ENCODE data around the gene RAP2A.

Gene RAP2A

DNA sequence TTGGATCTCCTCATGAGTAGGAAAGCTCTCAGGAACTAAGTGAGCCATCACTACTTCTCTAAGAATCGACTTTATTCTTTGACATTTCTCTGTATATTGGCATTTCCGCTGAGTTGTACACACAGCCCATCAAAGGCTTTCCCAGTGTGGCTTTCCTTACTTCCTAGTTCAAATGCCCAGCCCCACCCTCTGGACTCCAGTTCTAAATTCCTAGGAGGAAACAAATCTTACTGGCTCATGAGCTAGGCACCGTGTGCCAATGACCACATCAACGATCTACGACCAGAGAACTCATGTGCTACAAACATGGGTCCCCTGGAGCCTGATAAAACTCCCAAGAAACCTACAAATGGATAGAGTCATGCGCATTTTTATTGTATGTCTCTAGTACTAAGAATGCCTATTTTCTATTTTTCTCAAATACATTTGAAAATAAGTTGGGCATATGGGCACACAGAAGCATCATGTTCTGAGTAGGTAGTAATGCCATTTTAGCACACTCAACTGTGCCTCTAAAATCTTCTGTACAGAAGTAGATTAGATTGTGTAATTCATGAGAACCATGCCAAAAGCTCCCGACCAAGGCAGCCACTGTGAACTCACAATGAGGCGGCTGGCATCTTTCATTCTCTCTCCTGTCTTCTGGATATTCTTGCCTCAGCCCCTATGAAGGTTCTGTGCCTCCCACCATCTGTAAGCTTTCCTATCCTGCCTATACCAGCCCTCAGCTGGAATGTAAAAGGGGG lies 10.5 kb upstream of the RAP2A start:
- DNase-seq = no peak

DNA sequence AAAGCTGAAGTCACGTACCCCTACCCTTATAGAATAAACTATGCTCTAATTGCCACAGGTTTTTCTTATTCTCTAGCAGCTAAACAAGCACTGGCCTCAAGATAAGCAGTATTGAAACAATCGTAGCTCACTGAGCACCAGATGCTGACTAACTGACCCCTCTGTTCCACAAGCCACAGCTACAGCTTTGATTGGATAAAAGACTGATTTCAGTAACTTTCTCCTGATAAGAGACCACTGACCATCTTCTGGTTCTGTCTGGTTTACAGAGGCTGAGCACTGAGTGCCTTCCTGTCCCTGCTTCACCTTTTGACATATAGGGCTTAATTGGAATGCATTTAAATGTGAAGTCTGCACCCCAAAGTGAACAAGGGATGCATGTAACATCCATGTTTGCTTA lies 8.4 kb upstream of the RAP2A start:
- no peak for DNase-seq

DNA sequence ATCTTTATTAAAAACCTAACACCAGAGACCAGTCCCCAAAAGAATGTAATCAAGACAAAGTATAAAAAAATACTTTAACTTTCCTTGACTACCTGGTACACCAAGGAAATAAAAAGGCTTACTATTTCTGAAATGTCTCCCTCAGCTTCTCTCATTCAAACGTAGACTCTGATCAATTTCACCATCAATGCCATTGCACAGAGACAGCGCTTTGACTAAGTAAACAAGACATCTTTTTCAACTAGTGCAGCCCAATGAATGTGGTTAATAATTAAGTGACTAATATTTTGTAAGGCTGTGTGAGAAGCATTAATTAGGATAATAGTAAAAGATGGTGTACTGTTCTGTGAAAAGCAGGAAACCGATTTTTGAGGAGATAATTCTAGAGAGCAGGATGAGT lies 7.3 kb upstream of the RAP2A start:
- DNase-seq = no peak

DNA sequence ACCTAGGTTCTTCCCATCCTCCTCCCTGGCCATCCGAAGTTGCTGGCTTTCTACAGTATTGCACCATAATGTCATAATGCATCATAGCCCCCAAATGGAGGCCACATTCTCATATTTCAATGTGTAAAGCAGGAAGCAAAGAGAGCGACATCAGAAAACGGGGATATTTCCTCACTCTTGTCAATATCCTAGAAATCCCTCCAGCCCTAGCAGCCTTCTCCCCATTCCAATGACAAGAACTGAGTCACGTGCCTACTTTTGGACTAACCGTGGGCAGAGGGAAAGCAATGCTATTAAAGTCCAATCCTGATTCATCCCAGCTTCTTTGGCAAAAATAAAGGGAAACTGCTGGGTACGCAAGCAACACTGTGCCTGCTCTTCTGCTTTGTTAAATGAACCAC lies 4.3 kb upstream of the RAP2A start:
- DNase-seq = peak in 1 of 2 experiments; percentile 52

DNA sequence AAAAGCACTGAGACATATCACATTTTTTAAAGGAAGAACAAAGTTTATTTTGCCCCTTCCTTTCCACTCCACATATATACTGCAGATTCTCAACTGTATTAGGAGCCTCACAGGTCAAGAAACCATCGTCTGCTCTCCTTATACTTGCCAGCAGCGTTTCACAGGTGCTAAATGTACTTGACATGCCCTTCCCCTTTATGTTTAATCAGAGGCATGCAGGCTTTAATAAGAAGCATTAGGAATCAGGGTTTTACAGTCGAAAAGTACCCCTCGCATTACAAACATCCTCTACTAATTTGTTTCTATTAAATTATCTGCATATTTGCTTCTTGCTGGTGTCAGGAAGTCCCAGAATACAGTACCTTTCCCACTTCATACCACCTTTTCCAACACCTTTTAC lies 3.7 kb upstream of the RAP2A start:
- no peak for DNase-seq

DNA sequence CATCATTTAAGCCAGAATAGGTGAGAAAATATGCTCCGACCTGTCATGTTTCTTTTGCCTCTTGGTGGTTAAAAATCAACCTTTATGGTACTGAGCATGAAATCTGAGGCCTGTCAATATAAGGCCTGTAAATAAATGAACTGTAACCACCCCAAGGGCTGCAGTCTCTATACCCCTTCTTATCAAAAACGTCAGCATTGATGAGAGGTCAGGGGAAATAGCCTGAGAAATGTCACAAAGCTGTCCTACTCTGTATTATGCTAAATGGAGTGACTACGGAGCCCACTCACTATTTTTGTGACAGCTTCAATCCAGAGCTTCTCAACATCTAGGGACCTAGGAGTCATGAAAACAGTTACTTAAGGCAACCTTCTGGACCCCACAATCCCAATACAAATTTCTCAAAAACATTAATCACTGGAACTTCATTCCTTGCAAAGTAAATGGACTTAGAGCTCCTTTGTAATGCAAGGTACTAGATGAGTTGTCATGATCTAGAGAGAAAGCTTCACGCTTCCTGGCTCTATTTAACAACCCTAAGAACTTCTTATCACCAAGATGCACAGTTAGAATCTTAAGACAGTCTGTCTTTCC lies 2.7 kb upstream of the RAP2A start:
- no peak for DNase-seq

DNA sequence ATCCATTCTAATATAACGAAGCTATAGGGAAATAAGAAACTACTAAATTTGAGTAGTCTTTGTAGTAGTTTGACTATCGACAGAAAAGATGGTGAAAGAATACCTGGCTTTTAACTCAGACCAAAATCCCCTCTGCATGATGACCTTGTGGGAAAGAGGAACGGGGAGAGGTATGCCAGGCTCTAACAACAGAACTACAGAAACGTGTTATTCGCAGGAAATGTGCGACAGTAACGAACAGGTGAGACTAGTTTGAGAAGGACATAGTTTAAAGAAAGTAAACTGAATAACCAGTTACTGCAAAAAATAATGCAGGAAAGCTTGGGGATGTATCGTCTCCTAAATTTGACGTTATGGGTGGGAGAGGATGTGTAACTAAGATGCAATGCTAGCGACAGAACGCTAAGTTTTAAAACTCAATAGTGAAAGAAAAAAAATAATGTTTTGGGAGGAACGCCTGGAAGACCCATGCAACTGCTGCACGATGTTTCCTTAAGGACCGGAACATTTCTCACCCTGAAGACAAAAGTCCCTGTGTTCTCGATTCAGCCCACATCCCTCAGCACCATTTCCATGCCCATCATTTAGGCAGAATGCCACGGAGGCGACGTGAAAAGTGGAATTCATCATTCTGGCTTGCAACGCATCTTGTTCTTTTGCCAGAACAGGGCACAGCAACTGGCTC lies 1.6 kb upstream of the RAP2A start:
- DNase-seq = peak in 1 of 2 experiments; percentile 96

DNA sequence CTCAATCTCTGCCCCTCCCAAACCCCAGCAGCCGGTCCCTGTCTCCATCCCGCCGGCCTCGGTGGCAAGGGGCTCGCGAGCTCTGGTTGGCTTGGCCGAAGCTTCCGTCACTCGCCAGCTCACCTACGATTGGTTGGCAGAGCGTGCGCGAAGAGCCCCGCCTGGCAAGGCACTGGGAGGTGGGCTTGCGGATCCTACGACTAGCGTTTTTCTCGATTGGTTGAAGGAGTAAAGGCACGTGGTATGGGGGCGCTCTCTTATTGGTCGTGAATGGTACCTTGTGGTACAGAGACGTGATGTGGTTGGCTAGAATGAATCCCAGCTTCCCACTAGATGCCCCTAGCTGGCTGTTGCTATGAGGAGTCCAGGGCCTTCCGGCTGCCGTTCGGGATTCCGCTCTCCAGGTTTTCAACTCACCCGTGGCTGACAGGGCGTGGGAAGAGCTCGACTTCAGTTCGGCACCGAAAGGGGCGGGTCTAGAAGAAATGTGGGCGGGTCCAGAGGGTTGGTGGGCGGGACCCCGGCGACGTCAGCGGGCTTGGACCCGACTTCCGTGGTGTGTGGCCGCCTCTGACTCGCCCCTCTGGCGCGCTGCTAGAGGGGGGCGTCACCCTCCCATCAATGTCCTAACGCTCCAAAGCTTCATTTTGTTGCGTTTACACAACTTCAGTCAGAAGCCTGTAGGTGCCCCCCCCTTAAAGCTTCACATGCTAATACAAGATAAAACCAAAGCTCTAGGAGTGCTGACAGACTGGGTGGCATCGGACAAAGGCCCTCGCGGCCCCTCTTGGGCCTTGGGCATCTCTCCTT lies 847 bp upstream of the RAP2A start:
- DNase-seq = peak; percentile 96 to 98

DNA sequence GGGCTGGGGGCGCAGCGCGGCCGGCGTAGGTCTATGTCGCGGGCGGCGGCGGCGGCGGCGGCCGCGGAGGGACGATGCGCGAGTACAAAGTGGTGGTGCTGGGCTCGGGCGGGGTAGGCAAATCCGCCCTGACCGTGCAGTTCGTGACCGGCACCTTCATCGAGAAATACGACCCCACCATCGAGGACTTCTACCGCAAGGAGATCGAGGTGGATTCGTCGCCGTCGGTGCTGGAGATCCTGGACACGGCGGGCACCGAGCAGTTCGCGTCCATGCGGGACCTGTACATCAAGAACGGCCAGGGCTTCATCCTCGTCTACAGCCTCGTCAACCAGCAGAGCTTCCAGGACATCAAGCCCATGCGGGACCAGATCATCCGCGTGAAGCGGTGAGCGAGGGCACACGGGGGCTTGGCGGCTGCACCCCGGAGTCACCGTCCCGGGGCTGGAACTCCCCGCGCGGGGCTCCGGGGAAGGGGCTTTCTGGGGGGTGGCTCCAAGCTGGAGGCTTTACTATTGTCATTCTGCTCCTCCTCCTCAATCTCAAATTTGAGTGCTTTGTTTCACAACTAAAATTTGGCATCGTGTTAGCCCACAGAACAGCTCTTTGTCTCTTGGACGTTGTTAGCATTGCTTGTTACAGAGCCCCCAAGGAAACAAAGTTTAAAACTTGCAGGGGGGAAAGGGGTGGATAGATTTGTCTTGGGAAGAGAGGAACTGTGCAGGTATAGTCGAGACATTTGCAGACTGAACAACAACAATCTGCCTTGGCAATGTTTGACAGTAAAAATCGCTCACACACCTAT lies 630 bp downstream of the RAP2A start:
- no peak for DNase-seq

DNA sequence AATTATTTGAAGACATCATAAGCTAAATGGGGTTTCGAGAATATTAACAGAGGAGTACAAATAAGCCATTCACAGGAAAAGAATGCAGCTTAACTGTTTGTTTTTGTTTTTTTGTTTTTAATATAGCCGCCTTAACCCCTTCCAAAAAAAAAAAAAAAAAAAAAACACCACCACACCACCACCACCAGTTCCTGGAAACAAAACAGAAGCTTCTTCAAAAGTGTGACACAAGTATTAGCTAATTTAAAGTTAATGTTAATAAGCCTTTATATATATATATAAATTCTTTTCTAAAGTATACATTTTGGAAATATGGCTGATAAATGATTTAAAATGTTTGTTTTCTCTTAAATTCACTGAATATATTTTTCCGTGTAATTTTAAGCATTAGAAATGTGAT lies 1.4 kb downstream of the RAP2A start:
- no peak for DNase-seq

DNA sequence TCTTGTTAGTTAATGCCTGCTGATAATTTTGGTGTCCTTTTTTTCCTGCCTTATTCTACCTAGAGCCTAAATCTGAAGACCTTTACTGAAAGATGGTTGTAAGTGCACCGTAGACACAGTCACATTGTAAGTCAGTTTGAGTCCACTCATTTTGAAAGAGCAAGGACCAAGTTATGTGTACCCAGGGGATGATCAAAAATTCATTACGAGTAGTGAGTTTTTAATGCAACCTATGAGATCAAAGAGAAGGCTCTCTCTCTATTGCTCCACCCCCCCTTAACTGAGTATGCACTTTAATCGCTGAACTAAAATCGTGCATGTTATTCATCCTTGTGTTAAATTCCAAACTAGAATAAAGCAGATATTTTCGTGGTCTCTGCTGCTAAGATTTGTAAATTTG lies 1.8 kb downstream of the RAP2A start:
- DNase-seq = no peak

DNA sequence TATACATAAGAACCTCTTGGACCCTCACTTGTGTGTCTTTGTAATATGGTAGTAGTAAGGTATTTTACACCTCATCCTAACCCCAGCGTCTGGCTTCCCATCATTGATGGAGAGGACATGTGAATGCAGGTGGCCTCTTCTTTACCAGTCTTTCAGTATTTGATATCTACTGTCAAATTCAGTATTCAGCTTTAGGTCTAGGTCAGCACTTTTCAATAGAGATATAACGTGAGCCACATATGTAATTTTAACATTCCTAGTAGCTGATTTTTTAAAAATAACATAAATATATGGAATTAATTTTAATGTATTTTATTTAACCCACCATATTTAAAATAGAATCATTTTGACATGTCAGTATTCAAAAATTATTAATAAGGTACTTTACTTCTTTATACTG lies 2.9 kb downstream of the RAP2A start:
- no peak for DNase-seq

DNA sequence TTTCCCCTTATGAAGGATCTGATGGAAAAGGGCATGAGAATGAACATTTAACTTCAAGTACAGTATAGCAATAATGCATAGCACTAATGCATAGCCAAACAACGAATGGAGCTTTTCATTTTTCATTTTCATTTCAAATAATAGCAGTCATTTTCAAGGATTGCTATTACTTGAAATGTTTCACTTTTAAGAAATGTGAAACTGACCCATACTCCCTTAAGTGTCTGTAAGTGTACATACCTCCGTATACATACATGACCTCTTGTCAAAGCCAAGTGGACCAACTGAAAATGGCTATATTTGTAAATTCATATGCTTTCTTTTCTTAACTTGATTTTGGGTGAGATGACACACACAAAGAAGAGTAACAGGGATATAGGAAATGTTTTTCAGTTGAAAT lies 3.8 kb downstream of the RAP2A start:
- no peak for DNase-seq

DNA sequence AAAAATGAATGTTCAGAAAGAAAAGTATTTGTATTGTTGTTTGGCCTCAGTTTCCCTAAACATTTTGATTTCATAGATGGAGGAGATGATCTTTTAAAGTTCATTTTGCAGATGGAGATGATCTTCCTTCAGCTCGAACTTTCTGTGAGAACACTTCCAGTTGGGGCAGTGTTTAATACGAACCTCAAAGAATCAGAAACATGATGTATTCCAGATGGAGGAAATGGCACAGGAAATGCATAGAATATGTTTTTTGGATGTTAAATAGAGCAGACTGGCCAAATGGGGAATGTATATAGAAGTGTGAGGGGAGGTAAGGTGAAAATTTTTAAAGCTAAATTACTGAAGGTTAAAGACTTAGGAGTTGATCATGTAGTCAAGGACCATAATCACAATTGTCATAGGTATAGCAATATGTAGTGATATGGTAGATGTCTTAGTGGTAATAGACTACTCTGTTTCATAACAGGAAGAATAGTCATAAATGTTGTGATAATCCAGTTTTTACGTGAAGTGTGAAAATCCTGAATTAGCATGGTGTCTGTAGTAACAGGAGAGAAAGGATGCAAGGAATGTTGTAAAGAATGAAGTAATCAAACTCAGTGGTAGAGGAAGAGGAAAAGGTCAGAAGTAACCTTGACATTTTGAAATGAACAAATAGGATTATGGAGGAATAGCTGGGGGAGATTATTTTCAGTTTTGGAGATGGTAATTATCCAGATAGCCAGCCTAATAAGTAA lies 5.1 kb downstream of the RAP2A start:
- DNase-seq = no peak

DNA sequence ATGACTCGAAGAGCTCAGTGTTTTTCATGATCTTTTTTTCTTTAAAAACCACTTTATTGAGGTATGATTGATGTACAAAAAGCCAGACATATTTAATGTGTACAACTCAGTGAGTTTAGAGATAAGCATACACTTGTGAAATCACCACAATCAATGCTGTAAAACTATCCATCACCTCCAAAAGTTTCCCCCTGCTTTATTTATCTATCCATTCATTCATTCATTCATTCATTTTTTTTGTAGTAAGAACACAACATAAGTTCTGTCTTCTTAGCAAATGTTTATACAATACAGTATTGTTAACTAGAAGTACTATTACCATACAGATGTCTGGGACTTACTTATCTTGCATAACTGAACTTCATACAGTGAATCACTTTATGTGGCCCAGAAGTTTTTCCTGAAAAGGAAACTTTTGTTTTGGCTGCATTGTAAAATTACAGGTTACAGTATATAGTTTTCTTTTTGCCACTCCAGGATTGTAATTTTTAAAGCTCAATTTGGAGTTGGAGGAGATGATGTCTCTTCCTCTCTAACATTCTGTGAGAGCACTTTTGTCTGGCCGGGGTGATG lies 6.7 kb downstream of the RAP2A start:
- no peak for DNase-seq

DNA sequence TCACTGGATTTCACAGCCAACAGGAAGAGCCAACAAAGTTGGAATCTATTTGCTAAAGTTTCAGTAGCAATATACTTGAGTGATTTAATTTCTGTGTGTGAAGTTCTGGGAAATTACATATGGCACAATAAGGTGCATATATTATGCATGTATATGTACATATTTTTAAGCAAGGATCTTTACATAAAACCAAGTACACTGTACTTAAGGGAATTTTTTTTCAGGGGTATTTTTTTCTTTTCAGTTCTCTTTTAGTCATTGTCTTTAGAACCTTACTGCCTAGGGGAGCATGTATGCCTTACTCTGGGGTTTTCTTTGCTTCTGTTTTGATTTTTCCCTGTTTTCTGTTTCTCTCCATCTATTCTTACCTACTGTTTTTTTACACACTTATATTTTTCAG lies 7.4 kb downstream of the RAP2A start:
- DNase-seq = no peak

DNA sequence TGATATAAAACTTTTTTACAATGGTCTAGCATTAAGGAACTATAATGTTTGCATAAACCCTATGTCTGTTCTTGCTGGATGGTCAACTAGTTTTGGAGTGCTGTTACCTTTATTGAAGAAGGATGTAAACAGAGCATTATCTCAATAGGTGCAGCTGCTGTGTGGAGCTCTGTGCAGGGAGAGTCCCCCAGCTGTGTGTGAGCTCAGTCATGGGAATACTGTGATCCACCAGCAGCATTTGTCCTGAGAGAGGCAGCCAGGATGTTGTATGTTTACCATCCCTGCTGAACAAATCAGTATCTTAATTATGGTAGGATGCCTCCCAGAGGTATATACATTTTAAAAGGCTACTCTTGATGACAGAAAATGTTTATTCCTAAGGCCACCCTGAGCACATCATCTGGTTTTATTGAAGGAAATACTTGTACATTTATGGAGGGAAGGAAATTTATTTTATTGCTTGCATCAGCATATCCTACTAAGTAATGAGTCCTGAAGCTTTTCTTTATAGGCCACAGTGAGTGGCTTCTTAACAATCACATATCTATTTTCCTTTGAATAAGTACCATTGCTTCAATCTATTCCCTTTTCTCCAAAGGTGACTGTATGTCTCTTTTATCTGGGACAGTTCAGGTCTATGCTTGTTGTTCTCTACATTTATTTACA lies 11.7 kb downstream of the RAP2A start:
- no peak for DNase-seq

DNA sequence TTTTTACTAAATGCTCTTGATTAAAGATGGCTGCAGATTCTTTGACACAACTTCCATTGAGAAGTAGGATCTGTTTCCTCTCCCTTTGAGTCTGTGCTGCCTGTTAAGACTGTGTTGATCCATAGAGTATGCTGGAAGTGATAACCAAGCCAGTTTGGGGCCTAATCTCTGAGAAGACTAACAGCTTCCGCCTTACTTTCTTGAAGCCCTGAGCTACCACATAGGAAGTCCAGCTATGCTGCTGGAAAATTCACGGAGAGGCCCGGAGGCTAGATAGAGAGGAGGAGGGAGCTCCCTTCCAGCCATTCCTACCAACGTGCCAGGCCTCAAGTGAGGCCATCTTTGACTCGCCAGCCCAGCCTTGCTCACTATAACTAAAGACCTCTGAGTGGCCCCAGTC lies 12.5 kb downstream of the RAP2A start:
- no peak for DNase-seq

DNA sequence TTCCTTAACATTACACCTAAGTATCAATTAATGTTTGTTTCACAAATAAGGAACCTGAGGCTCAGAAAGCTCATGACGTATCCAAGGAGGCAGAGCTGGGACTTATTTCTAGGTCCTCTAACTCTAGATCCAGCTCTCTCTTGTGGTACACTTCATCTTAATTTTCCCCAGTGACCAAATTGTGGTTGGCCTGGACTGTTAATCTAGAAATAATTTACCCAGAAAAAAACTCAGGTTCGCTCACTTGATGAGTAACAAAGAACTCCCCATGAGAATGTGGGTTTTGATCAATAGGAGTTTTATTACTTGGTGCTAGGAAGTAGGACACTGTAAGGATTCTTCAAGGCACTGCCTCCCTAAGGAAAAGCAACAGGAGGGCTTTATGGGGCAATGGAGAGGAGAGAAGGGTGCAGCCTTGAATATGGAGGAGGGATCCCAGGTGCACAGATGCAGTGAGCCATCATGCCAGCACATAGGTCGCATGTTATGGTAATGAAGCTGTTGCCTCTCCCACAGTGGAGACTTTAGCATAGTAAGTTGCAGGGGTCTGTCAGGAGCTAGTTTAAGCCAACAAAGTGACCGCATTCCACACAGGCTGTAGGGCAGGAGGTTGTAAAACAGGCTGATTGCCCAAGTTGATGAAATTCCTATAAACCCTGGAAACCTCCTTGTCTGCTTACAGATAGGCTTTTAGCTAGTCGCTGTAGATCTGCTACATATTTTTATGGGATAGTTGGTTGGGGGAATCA lies 14.7 kb downstream of the RAP2A start:
- no peak for DNase-seq

DNA sequence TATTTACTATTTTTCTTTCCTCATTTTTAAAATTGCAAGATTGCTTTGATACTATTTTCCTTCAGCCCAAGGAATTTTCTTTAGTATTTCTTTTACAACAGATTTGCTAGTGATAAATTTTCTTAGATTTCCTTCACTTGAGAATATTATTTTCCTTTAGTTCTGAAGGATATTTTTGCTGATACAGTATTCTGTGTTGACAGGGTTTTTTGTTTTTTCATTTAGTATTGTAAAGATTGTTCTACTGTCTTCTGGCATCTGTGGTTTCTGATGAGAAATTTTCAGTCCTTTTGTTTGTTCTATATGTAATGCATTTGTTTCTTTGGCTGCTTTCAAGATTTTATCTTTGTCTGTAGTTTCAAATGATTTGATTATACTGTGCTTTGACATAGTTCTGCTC lies 20.7 kb downstream of the RAP2A start:
- no peak for DNase-seq
